GM21447 (cell line): ENCODE results near the gene MINDY4.
A peak's percentile ranks its signal among the peaks of the same experiment; 100 is the strongest.

Experiments used
- ATAC-seq: cut with Tn5 transposase; IDR thresholded peaks from one replicate; pipeline ENCODE4 v1.9.1; 2021; ENCODE audit not compliant: unreplicated experiment

The MINDY4 gene

DNA sequence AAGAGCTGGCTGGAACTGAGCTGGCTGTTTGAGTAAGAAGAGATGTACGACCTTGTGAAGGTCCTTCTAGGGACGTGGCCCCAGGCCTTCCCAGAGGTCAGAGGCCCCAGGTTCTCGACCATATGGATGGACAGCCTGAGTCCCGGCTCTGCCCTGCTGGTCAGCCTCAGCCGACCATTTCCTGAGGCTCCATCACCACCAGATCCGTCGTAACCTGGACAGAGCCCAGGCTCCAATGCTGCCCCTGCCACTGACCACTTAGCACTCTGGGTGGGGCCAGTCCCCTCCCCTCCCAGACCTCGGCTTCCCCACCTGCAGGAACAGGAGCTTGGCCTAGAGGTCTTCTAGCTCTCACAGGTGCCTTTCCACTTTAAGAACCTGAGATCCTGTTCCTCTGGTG is 29.9 kb upstream of the MINDY4 start:
- no peak for ATAC-seq

DNA sequence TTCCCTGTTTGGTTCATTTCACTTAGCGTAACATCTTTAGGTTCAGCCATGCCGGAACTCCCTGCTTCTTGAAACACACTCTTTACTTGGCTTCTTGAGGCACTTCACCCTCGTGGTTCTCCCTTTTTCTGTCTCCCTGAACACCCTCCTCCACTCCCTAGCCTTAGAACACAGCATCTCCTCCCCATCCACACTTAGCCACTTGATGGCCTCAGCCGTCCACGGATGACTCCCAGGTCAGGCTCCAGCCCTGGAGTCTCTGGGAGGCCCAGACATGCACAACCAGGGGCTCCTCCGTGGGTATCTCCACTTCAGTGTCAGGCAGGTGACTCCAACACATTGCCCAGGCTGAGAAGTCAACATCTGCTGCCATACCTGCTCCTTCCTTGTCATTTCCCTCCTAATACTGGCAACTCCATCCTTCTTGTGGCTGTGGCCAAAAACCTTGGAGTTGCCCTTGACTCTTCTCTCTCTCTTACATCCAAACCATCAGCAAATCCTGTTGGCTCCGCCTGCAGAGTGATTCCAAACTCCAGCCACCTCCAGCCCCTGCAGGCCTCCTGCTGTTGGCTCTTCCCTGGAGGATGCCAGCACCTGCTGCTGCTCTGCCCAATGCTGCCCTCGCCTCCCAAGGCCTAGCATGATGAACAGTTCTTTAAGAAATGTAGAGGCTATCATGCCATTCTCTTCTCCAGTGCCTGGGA is 27.7 kb upstream of the MINDY4 start:
- ATAC-seq = no peak

DNA sequence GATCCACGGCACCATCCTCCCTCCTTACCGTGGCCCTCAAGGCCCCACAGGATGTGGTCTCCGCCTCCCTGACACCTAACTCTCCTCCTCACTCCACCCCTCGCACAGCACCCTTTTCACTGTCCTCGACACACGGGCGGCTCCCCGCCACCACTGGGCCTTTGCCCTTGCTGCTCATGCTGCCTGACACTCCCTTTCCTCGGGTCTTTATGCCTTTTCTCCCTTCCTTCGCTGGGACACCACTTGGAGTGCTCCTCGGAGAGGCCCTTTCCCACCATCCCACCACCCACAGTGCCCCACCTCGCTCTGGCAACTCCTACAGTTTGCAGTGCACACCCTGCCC is 27.2 kb upstream of the MINDY4 start:
- no peak for ATAC-seq

DNA sequence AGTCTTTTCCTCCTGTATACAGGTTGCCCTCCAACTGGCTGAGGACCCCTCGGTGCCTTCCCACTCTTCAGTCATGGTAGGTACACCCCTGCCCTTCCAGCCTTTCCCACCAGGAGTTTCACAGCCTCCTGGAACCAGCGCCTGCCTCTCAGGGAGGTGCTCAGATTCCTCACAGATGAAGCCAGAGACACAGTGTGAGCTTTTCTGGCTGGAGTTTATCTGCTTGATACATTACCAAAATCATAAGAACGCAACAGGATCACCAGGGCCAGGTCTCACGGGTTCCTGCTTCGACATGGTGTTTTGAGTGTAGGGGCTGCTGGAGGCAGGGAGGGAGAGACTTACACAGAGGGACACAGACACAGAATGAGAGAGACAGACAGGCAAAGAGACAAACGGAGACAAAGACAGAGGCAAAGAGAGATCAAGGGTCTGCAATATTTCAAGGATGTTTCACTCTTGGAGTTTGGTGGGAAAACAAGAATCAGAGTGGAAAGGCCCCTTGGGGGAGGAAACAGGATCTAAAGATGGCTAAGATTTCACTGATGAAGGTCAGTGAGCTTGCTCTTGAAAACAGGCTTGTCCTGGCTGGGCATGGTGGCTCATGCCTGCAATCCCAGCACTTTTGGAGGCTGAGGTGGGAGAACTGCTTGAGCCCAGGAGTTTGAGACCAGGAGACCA is 25.8 kb upstream of the MINDY4 start:
- no peak for ATAC-seq

- ATAC-seq = no peak
These were observed 21.2 kb upstream of the MINDY4 start for GRCh38 chr7:30750010-30750409.

DNA sequence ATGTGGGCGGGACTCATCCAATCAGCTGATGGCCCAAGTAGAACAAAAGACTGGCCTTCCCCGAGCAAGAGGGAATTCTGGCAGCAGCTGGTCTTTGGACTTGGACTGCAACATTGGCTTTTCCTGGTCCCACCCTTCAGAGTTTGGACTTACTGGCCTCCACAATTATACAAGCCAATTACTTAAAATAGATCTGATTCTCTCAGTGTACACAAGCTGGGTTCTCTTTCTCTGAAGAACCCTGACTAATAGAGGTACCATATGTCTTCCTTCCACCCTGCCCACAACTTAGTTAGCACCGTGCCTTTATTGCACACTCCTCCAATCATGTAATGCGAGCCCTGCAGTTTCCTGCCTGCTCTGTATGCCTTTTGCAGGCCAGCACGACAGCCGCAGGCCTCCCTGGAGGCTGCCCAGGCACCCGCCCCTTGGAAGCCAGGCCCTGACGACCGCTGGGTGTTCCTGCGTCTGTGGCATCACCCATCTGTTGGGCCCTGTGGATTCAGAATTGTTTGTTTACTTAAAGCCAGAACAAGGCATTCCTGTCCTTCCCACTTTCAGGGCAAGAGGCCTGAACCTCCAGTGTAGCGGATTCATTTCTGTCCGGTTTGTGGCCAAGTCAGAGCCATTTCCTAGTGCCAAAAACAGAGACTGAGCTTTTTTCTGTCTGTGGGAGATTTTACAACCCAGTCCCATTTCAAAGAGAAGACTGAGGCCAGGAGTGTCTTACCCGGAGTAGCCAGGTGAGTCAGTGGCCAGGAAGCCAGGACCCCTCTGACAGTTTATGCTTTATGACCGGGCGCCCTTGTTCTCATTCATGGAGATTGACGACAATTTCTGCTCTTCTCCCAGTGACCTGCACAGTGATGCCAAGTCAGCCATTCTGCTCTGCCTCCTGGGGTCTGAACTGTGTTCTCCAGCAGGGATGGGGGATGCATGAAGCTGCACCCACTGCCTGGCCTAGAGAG is 20.2 kb upstream of the MINDY4 start:
- ATAC-seq = no peak

GRCh38 chr7:30751696-30752273 is 19.4 kb upstream of the MINDY4 start, which contains the start of gene INMT:
INMT (plus strand) TSS chr7:30752135; CDS start chr7:30752151, 16 bp downstream.
- ATAC-seq = no peak

DNA sequence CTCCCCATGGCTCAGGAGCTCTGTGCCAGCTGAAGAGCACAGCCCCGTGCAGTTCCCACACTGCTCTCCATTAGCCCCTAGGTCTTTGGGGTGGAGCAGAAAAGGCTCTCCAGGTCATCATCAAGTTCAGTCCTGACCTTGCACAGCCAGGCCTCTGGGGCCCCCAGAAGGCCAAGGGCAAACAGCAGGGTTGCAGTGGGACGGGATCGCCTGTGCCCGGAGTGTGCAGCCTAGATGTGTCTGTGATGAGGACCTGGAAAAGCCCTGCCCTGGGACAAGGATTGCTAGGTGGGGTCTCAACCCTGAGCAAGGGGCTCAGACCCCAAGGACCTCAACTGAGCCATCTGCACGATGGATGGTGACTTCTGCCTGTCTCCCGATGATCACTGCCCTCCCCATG is 18.7 kb upstream of the MINDY4 start:
- no peak for ATAC-seq

- no peak for ATAC-seq
These were observed 18.2 kb upstream of the MINDY4 start for GRCh38 chr7:30752979-30753378.

- ATAC-seq = no peak
These were observed 16.8 kb upstream of the MINDY4 start for GRCh38 chr7:30754315-30754877.

GRCh38 chr7:30755384-30756154 is 15.6 kb upstream of the MINDY4 start:
- no peak for ATAC-seq

- ATAC-seq = no peak
These were observed 13.9 kb upstream of the MINDY4 start for GRCh38 chr7:30757342-30757692.

DNA sequence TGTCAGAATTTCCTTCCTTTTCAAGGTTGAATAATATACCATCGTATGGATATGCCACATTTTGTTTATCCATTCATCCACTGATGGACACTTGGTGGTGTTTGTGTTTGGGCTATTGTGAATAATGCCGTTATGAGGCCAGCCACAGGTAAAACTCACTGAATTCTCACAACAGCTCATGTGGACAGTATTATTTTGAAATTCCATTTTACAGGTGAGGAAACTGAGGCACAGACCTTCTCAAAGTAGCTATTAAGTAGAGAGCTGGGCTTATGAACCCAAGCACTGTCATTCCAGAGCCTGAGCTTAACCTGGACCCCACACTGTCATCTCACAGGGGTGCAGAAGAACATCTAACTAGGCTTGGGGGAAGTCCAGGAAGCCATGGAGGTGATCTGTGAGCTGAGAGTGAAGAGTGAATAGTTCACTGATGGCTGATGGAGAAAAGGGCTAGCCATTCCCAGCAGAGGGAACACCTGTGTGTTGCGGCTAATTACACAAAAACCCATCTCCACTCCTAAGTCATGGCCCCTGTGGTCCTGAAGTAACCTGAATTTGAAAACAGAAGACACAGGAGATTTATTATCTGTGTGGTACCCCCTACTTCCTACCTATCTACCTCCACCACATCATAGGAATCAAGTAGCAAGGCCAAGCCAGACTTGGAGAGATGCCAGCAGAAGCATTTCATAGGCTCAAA is 10.6 kb upstream of the MINDY4 start:
- no peak for ATAC-seq

DNA sequence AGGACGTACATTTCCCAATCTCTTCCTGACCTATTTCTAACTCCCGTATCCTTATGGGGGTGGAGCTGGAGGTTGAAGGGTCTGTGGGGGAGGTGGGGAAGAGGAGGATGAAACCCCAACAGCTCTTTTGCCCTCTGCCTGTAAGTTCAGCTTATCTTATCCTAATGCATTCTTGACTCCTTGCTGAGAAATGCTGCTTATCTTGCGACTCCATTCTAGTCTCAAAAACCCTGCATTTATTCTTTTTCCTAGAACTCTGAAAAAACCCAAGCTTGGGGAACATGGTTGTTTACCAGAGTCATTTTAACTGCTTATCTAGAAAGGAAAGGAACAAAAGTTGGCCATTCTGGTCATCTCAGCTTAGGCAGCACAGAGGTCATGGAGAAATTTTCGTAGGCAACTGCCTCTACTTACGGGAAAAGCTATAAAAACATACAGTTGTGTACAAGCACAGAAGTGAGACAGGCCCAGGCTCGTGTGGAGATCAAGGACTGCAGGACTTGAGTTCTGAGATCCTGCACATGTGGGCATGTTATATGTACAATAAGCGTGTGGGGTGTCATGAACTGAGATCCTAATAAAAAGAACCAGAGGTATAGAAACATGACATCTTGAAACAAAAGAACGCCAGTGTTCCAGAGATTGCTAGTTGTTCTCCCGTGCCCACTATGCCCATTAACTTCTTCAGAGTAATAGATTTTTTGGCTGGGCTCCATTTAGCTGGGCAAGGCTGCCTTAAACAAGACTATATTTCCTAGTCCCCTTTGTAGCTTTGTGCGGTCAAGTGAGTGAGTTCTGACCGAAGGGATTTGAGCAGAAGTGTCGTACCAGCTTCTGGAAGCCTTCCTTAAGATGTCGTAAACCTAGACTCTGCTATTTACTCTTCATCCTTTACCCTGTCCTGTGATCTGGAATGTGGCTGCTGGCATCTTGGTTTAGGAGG is 9.7 kb upstream of the MINDY4 start:
- no peak for ATAC-seq

GRCh38 chr7:30764030-30764975 is 6.9 kb upstream of the MINDY4 start:
- peak; percentile 95 for ATAC-seq

- no peak for ATAC-seq
These were observed 5.8 kb upstream of the MINDY4 start for GRCh38 chr7:30765408-30765807.

- no peak for ATAC-seq
These were observed 408 bp upstream of the MINDY4 start for GRCh38 chr7:30770845-30771173.
